Epithelial cell of prostate (primary cell): ENCODE measurements around the gene MYO9A.

Experiments used
- DNase-seq: peaks from one replicate; pipeline ENCODE4 v3.0.0-alpha.2; 2011; ENCODE audit warnings: low read depth, low spot score
- H3K27ac ChIP-seq: fragments of 450-650 bp; 2 replicates; pipeline ENCODE4 v1.5.1; 2017; ENCODE audit warnings: mild to moderate bottlenecking

MYO9A gene

DNA sequence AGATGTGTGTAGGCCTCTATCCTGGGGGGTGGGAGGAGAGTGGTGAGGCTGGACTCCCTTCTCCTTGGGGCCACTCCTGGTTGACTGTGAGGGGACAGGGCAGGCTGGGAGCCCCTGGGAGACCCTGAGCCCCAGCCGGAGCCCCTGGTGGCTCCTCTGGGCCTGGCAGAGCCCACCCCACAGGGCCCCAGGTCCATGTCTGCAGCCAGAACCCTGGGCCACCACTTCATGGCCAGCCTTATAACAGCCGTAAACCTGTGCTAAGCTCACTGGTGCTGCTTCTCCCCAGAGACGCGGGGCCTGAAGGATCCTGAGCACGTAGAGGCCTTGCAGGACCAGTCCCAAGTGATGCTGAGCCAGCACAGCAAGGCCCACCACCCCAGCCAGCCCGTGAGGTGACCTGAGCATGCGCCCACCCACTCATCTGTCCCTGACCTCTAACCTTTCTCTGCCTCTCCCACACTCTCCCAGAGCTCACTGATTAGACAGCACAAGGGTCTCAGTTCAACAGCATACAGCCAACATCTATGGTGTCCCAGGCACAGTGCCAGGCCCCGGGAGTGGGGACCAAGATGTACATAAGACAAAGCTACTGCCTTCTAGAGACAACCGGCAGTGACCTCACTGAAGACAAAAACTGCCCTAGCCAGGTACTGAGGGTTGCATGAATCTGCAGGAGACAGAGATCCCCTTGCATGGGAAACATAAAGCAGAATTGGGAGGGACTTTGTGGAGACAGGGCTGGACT is 304.1 kb downstream of the MYO9A start:
- no peak for DNase-seq
- no peak overlapping the region for H3K27ac ChIP-seq

DNA sequence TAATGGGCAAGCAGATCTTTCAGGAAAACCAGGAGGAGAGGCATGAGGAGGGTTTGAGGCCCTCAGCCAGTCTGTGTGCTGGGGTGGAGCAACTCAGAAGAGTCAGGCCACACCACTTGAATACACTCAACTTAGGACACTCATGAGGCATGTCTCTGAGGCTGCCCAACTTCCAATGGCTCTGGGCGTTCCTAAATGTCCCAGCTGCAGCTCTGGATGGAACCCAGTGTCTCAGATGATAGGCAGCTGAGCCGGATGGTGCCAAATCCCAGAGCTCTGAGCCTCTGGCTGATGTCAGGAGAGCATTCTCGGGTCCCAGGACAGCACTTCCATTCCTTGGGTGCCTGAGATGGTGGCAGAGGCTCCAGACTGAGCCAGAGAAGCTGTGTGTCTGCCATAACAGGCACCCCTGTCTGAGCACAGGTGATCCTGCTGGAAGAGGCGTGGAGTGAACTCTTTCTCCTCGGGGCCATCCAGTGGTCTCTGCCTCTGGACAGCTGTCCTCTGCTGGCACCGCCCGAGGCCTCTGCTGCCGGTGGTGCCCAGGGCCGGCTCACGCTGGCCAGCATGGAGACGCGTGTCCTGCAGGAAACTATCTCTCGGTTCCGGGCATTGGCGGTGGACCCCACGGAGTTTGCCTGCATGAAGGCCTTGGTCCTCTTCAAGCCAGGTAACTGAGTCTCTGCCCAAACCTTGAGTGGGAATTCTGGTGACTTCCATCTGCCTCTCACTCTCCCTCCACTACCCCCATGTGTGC is 304.8 kb downstream of the MYO9A start:
- no peak overlapping the region for H3K27ac ChIP-seq
- DNase-seq, result no peak

GRCh38 chr15:71811752-71812735 is 305.9 kb downstream of the MYO9A start:
- H3K27ac ChIP-seq, result no peak overlapping the region
- no peak for DNase-seq

DNA sequence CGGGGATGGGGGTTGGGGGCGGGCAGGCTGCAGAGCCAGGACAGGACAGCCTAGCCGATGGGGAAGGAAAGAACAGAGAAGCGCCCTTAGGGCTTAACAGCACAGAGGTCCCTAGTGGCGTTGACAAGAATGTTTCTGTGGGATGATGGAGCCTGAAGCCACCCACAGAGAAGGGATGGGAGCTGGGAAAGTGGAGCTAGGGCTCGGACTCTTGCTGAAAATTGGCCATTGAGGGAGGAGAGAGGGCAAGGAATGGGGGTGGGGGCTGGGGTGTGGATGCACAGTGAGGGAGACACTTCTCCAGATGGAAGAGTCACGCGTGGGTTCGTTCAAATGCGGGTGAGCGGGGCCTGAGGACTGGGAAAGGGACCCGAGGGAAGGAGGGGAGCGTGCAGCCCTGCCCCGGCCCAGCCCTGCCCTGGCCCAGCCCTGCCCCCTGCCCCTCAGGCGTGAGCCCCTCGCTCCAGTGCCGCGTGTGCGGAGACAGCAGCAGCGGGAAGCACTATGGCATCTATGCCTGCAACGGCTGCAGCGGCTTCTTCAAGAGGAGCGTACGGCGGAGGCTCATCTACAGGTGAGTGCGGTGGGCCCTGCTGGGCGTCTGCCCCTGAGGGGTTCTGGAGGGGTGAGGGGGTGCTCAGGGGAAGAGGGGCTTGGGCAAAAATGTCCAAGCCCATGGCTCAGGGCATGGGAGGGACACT is 306.8 kb downstream of the MYO9A start:
- no peak for DNase-seq

GRCh38 chr15:71810256-71811035 is 307.5 kb downstream of the MYO9A start, which contains the start of gene NR2E3:
TSS of gene NR2E3 (plus strand) at chr15:71810554. CDS start at chr15:71810744, 190 bp downstream.
- no peak within 1 kb of the TSS for H3K27ac ChIP-seq
- DNase-seq, result no peak

More for the DNA sequence above, 306.8 kb downstream of the MYO9A start:
- no peak overlapping the region for H3K27ac ChIP-seq

DNA sequence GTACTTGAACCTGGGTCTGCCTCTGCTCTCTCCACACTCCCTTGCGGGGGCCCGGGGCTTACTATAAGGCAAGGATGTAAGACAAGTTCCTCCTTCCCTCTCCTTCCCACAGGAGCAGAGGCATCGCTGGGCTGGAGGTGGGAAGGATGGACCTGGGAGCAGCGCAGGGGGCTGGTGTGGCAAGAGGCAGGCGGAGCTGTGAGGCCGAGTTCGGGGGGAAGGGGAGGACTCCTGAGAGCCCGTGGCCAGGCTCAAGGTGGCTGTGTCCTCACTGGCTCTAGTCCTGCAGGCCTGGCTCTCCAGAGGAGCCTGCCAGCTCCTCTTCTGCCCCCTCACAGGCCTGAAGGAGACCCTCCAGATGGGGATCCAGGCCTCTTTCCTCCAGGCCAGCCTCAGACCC is 308.6 kb downstream of the MYO9A start:
- H3K27ac ChIP-seq, result no peak overlapping the region
- DNase-seq, result no peak

DNA sequence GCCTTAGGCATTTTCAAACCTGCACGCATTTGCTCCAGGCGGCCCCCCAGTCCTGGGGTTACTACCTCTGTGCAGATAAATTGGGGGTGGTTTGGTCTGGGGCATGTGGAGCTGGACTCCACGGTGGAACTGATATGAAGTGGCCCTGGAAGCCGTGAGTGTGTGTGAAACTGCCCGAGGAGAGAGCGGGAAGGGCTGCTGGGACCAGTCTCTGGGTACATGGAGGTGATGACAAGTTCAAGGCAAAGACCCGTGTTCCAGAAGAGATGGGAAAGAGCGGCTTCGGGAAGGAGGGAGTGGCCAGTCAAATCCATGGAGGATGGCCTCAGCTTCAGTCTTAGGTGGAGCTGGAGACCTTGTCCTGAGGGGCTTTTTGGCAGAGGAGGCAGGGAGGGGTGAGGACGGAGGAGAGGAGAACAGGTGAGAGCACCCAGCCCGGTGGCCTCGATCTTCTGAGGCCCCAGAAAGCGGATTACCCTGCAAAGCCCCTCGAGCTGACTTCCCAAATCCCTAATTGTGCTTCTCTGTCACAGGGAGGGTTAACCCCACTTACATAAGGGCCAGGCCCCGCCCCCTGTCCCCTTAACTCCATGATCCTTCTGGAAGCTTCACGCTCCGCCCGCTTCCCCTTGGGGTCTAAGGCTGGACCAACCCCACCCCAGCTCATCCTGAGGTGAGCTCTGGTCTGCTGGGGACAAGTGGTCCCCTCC is 309.5 kb downstream of the MYO9A start:
- H3K27ac ChIP-seq, result no peak overlapping the region
- no peak for DNase-seq

DNA sequence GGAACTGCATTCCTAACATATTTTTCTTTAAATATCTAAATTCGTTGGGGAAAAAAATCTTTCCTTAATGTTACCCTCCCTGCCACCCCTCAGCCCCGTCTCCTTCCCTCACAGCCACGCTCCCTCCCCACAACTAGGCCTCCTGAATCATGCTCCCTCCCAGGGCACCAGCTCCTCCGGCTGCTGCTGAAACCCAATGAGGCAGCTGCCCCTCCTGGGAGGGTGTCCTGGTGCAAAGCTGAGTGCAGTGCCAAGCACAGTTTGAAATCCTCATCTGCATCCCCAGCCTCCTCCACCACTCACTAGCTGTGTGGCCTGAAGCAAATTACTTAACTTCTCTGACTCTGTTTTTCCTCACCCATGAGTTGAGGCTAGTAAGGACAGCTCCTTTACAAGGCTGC is 310.3 kb downstream of the MYO9A start:
- no peak for DNase-seq
- H3K27ac ChIP-seq, result no peak overlapping the region

- no peak overlapping the region for H3K27ac ChIP-seq
- DNase-seq, result no peak
Measured at GRCh38 chr15:71807125-71807629, 310.8 kb downstream of the MYO9A start.

DNA sequence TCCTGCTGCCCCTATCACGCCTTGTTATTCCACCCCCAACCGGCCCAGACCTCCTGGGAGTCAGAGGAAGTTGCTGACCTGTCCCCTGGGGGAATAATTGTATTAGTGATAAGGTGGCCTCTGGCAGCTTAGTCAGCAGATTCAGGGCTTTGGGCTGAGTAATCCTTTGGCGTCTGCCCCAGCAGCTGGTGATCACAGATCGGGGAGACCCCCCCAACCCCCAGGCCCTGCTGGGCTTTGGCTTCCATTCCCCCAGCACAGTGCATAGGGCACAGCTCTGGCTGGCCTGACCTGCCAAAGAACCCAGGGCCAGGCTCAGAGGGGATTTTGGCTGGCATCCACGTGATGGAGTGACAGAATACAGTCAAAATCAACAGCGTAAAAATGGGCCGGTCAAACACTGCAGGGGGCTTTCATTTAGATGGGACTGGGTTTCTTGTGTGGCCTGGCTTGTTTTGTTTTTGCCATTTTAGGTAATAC is 311.5 kb downstream of the MYO9A start:
- no peak overlapping the region for H3K27ac ChIP-seq
- no peak for DNase-seq

GRCh38 chr15:71804695-71805470 is 313.1 kb downstream of the MYO9A start:
- DNase-seq, result no peak
- no peak overlapping the region for H3K27ac ChIP-seq

- no peak overlapping the region for H3K27ac ChIP-seq
- DNase-seq, result no peak
Measured at GRCh38 chr15:71804226-71804625, 313.7 kb downstream of the MYO9A start.

DNA sequence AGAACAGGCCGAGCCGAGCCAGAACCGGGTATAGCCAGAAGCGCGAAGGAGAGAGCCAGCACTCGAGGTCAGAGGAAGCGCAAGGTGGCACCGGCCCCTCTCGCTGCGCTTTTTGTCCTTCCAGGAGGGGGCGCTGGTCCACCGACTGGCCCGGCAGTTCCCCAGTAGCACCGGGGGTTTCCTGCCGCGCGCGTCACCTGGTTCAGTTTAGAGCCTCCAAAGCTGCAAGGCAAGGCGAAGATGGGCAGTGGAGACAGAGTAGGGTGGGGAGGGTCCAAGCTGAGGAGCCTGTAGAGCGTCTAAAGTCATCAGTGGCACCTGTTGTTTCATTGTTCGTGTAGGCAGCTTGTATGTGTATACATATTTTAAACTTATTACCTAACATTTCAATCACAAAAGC is 315.2 kb downstream of the MYO9A start:
- H3K27ac ChIP-seq, result no peak overlapping the region
- DNase-seq, result no peak

- no peak for DNase-seq
Measured at GRCh38 chr15:71801935-71802655, 315.9 kb downstream of the MYO9A start.

GRCh38 chr15:71800835-71801745 is 316.9 kb downstream of the MYO9A start:
- no peak for DNase-seq
- no peak overlapping the region for H3K27ac ChIP-seq

More at GRCh38 chr15:71801935-71802655, 315.9 kb downstream of the MYO9A start:
- H3K27ac ChIP-seq, result no peak overlapping the region

- H3K27ac ChIP-seq, result no peak overlapping the region
- no peak for DNase-seq
Measured at GRCh38 chr15:71800190-71800589, 317.8 kb downstream of the MYO9A start.
